ENCODE measurements around the gene UNC119B.

UNC119B gene

DNA sequence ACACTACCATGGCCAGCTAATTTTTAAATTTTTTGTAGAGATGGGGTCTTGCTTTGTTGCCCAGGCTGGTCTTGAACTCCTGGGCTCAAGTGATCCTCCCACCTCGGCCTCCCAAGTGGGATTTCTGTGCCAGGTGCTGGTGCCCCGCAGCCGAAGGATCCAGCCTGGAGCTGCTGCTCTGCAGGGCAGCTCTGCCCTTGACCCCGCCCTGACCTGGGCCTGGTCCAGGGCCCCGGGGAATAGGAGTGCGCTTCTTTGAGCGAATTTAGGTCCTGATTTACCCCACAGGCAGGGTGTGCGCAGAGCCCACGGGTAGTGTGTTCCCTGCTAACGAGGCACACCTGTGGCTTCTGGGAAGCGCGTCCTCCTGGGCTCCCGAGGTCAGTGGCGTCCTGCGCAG is 30.6 kb downstream of the UNC119B start:
- TF ChIP-seq, protein P1, sequence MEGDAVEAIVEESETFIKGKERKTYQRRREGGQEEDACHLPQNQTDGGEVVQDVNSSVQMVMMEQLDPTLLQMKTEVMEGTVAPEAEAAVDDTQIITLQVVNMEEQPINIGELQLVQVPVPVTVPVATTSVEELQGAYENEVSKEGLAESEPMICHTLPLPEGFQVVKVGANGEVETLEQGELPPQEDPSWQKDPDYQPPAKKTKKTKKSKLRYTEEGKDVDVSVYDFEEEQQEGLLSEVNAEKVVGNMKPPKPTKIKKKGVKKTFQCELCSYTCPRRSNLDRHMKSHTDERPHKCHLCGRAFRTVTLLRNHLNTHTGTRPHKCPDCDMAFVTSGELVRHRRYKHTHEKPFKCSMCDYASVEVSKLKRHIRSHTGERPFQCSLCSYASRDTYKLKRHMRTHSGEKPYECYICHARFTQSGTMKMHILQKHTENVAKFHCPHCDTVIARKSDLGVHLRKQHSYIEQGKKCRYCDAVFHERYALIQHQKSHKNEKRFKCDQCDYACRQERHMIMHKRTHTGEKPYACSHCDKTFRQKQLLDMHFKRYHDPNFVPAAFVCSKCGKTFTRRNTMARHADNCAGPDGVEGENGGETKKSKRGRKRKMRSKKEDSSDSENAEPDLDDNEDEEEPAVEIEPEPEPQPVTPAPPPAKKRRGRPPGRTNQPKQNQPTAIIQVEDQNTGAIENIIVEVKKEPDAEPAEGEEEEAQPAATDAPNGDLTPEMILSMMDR (IDR thresholded peaks at IDR 0.05; ENCODE audit: poor library complexity, severe bottlenecking): no peak
- H3K4me3 ChIP-seq (ENCODE audit: severe bottlenecking): no peak overlapping the region
- H3K27me3 ChIP-seq (ENCODE audit: insufficient read depth, poor library complexity, severe bottlenecking): no peaks in the 10 kb centered on the region
- H3K4me1 ChIP-seq (ENCODE audit: insufficient read depth, poor library complexity, severe bottlenecking): no peaks in the 10 kb centered on the region
- DNase-seq (ENCODE audit: low spot score) (no peak), ATAC-seq (ENCODE audit: low read depth) (no peak)
- no peak overlapping the region for H3K27ac ChIP-seq (ENCODE audit: poor library complexity, severe bottlenecking)
- no peaks in the 10 kb centered on the region for H3K9me3 ChIP-seq (ENCODE audit: severe bottlenecking)
- H3K36me3 ChIP-seq (ENCODE audit: low read depth): no peaks in the 10 kb centered on the region

DNA sequence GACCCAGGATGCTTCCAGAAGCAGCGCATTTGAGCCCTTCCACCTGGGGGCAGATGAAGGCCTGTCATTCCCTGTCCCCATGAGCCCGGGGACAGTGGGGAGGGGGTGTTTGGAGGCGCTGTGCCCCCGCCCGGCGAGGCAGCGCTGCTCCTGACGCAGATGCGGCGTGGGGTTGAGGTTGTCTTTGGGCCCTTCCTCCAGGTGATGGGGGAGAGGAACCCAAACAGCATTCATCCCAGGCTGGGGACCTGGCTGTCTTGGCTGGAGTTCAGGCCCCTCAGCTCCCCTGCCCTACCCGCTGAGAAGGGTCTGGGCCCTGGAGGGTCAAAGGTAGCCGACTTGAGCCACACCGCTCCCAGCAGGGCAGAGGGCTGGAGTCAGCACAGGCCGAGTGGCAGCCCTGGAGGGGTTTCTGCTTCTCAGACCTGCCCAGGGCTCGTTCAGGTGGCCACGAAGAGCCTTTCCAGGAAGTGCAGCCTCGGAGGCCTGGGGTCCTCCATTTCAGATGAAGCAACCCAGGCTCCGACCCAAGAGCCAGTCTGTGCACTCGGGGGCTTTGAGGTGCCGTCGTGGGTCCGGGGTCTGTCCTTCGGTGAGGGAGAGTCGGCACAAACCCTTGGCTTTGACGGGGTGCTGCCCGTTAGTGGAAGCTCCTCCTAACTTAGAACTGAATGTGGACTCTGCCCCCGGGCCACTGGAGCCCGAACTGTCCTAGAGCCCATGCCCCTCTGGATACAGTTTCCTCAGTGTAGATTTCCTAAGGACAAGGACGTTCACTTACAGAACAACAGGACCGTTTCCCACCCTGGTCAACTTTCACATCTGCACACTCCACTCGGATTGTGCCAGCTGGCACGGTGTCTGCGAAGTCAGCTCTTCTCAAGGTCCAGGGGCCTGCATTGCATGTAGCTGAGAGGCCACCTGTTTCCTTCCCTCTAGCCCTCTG is 31.5 kb downstream of the UNC119B start:
- no peaks in the 10 kb centered on the region for H3K36me3 ChIP-seq (ENCODE audit: low read depth)
- DNase-seq (ENCODE audit: low spot score) (no peak), ATAC-seq (ENCODE audit: low read depth) (no peak)
- H3K9me3 ChIP-seq (ENCODE audit: severe bottlenecking): no peaks in the 10 kb centered on the region
- TF ChIP-seq, protein P1 (IDR thresholded peaks at IDR 0.05; ENCODE audit: poor library complexity, severe bottlenecking): no peak
- H3K27me3 ChIP-seq (ENCODE audit: insufficient read depth, poor library complexity, severe bottlenecking): no peaks in the 10 kb centered on the region
- no peak overlapping the region for H3K27ac ChIP-seq (ENCODE audit: poor library complexity, severe bottlenecking)
- H3K4me1 ChIP-seq (ENCODE audit: insufficient read depth, poor library complexity, severe bottlenecking): no peaks in the 10 kb centered on the region
- no peak overlapping the region for H3K4me3 ChIP-seq (ENCODE audit: severe bottlenecking)

DNA sequence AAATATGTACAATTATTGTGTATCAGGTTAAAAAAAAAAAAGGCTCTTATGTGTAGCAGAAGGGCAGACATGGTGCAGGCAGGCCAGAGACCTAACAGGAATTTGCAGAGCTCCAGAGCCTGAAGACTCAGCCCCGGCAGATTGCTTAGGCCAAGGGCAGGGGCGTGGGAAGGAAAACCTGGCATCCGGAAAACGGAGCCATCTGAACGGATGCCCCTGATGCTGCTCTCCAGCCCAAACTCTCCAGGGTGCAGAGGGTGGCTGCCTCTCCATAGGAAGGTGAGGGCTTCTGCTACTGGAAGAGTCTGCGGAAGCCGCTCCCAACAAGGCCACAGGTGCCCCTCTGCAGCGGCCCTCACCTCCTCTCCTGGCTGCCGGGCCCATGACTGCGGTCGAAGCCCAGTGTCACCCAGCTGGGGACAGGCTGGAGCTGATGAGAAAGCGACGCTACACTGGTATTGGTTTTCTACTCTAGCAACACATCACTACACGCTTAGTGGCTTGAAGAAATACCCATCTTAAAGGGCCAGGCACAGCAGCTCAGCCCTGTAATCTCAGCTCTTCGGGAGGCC is 34.8 kb downstream of the UNC119B start:
- TF ChIP-seq, protein P1 (IDR thresholded peaks at IDR 0.05; ENCODE audit: poor library complexity, severe bottlenecking): no peak
- Histone ChIP-seq H3K36me3 (ENCODE audit: low read depth) (no peaks in the 10 kb centered on the region), H3K4me1 (ENCODE audit: insufficient read depth, poor library complexity, severe bottlenecking) (no peaks in the 10 kb centered on the region), H3K27ac (ENCODE audit: poor library complexity, severe bottlenecking) (no peak overlapping the region), H3K4me3 (ENCODE audit: severe bottlenecking) (no peak overlapping the region), H3K9me3 (ENCODE audit: severe bottlenecking) (no peaks in the 10 kb centered on the region), H3K27me3 (ENCODE audit: insufficient read depth, poor library complexity, severe bottlenecking) (no peaks in the 10 kb centered on the region)
- DNase-seq (ENCODE audit: low spot score): no peak
- no peak for ATAC-seq (ENCODE audit: low read depth)

DNA sequence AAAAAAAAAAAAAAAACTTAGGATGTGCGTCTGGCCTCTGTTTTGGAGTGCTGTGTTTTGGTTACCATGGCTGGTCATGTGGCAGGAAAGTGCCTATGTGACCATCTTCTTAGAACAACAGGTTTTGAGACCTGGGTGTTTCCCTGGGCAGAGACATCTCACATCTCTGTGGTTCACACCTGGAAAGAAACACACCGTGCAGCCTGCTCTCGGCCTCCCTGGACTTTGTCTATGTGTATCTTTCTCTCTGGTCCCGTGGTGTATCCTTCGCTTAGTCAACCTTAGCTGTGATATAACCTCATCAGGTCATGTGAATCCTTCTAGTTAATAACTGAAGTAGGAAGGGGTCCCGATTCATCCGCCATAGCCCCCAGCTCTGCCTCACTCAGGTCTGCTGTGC is 38.0 kb downstream of the UNC119B start:
- H3K36me3 ChIP-seq (ENCODE audit: low read depth): no peaks in the 10 kb centered on the region
- no peak for ATAC-seq (ENCODE audit: low read depth)
- H3K4me1 ChIP-seq (ENCODE audit: insufficient read depth, poor library complexity, severe bottlenecking): no peaks in the 10 kb centered on the region
- no peaks in the 10 kb centered on the region for H3K9me3 ChIP-seq (ENCODE audit: severe bottlenecking)
- TF ChIP-seq, protein P1 (IDR thresholded peaks at IDR 0.05; ENCODE audit: poor library complexity, severe bottlenecking): no peak
- no peaks in the 10 kb centered on the region for H3K27me3 ChIP-seq (ENCODE audit: insufficient read depth, poor library complexity, severe bottlenecking)
- no peak for DNase-seq (ENCODE audit: low spot score)
- H3K27ac ChIP-seq (ENCODE audit: poor library complexity, severe bottlenecking): no peak overlapping the region
- H3K4me3 ChIP-seq (ENCODE audit: severe bottlenecking): no peak overlapping the region

DNA sequence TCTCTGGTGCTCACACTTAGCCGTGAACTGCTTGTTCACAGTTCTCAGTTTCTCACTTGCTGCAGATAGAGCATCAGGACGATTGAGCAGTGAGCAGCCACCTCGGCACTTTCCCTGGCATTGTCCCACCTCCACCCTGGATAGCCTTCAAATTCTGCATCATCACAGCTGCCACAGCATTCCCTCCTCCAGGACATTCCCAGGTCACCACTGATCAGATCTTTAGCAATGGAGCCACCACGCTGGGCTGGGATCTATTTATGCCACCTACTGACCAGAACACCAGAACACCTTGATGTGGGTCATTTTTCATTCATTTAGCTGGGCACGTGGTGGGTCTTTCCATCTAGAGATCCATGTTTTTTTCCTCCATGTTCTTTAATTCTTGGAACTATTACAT is 39.0 kb downstream of the UNC119B start:
- Histone ChIP-seq H3K4me1 (ENCODE audit: insufficient read depth, poor library complexity, severe bottlenecking) (no peaks in the 10 kb centered on the region), H3K27me3 (ENCODE audit: insufficient read depth, poor library complexity, severe bottlenecking) (no peaks in the 10 kb centered on the region), H3K36me3 (ENCODE audit: low read depth) (no peaks in the 10 kb centered on the region), H3K4me3 (ENCODE audit: severe bottlenecking) (no peak overlapping the region), H3K9me3 (ENCODE audit: severe bottlenecking) (no peaks in the 10 kb centered on the region), H3K27ac (ENCODE audit: poor library complexity, severe bottlenecking) (no peak overlapping the region)
- DNase-seq (ENCODE audit: low spot score) (no peak), ATAC-seq (ENCODE audit: low read depth) (no peak)
- TF ChIP-seq, protein P1 (IDR thresholded peaks at IDR 0.05; ENCODE audit: poor library complexity, severe bottlenecking): no peak
